Parathyroid adenoma (tissue), 2 donors: ENCODE measurements around the gene BHLHA15.

Source experiments
- H2AFZ ChIP-seq: fragments of 300-600 bp; sonication (generic); one replicate; pipeline ENCODE4 v1.7.0; 2017; ENCODE audit warnings: antibody characterized with exemption, mild to moderate bottlenecking
- H3K27ac ChIP-seq: fragments of 300-600 bp; sonication (generic); one replicate; pipeline ENCODE4 v1.7.0; 2017
- H3K27me3 ChIP-seq: fragments of 300-600 bp; sonication (generic); one replicate; pipeline ENCODE4 v1.7.0; 2017; ENCODE audit warnings: low read length; ENCODE audit not compliant: control insufficient read depth, insufficient read depth
- H3K36me3 ChIP-seq: fragments of 300-600 bp; sonication (generic); one replicate; pipeline ENCODE4 v1.7.0; 2017; ENCODE audit warnings: low read length; ENCODE audit not compliant: control insufficient read depth, insufficient read depth
- H3K4me1 ChIP-seq: fragments of 300-600 bp; sonication (generic); one replicate; pipeline ENCODE4 v1.7.0; 2017; ENCODE audit warnings: control low read depth
- H3K4me2 ChIP-seq: fragments of 300-600 bp; sonication (generic); one replicate; pipeline ENCODE4 v1.7.0; 2017; ENCODE audit warnings: low read length
- H3K4me3 ChIP-seq: fragments of 300-600 bp; sonication (generic); one replicate; pipeline ENCODE4 v1.7.0; 2017; ENCODE audit warnings: low read depth, low read length
- H3K79me2 ChIP-seq: fragments of 300-600 bp; sonication (generic); one replicate; pipeline ENCODE4 v1.7.0; 2017; ENCODE audit warnings: control low read depth
- H3K9ac ChIP-seq: fragments of 300-600 bp; sonication (generic); one replicate; pipeline ENCODE4 v1.7.0; 2017; ENCODE audit warnings: mild to moderate bottlenecking
- H3K9me3 ChIP-seq: fragments of 300-600 bp; sonication (generic); one replicate; pipeline ENCODE4 v1.7.0; 2017; ENCODE audit warnings: low read length; ENCODE audit not compliant: control insufficient read depth
- TF ChIP-seq, protein P1 (sequence below): fragments of 300-600 bp; sonication (generic); IDR thresholded peaks from one replicate; pipeline ENCODE4 v1.7.0; 2017; ENCODE audit warnings: antibody characterized with exemption, mild to moderate bottlenecking
- donor health status: primary hyperparathyroidism.

Gene BHLHA15

DNA sequence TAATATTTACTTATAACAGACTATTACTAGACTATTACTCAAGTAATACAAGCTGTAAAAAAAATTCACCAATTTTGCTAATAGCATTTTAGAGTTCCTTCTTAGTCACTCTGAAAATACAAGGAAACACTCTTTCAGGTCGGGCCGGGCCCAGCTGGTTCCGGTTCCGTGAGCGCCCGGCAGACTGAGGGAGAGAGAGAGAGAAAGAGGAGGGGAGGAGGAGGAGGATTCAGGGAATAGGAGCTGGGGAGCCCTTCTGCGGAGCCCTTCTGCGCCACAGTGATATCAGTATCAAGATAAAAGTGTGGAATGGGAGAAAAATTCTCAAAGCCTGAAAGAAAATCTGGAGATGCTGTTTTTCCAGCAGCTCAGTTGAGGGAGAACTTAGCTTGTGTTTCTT lies 30.5 kb upstream of the BHLHA15 start:
- Histone ChIP-seq H3K27me3 (no peaks in the 10 kb centered on the region), H2AFZ (no peak overlapping the region), H3K4me2 (no peak overlapping the region), H3K4me3 (no peak overlapping the region), H3K9me3 (no peaks in the 10 kb centered on the region), H3K4me1 (no peaks in the 10 kb centered on the region), H3K36me3 (no peaks in the 10 kb centered on the region), H3K9ac (no peak overlapping the region), H3K27ac (no peak overlapping the region), H3K79me2 (peaks cover 5% of the 10 kb centered on the region)
- TF ChIP-seq, protein P1, sequence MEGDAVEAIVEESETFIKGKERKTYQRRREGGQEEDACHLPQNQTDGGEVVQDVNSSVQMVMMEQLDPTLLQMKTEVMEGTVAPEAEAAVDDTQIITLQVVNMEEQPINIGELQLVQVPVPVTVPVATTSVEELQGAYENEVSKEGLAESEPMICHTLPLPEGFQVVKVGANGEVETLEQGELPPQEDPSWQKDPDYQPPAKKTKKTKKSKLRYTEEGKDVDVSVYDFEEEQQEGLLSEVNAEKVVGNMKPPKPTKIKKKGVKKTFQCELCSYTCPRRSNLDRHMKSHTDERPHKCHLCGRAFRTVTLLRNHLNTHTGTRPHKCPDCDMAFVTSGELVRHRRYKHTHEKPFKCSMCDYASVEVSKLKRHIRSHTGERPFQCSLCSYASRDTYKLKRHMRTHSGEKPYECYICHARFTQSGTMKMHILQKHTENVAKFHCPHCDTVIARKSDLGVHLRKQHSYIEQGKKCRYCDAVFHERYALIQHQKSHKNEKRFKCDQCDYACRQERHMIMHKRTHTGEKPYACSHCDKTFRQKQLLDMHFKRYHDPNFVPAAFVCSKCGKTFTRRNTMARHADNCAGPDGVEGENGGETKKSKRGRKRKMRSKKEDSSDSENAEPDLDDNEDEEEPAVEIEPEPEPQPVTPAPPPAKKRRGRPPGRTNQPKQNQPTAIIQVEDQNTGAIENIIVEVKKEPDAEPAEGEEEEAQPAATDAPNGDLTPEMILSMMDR: no peak

DNA sequence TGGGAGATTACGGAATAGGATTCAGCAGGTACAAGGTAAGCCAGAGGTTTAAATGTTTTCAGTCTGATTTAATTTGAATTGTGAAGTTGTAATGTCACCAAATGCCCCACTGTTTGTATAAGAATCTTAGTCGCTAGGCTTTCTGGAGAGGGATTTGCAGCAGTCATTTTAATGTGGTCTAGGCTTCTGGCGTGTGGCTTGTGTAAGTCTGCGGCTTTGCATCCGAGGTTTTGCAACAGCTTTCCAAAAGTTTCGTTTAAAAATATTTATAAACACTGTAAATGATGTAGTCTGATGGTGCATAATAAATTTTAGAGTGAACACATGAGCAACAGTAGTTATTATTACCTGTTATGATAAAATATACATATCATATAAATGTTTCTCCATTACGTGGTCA lies 26.1 kb upstream of the BHLHA15 start:
- no peak overlapping the region for H3K27ac ChIP-seq
- H3K36me3 ChIP-seq: no peaks in the 10 kb centered on the region
- H3K9ac ChIP-seq: no peak overlapping the region
- no peaks in the 10 kb centered on the region for H3K4me1 ChIP-seq
- H3K4me3 ChIP-seq: no peak overlapping the region
- TF ChIP-seq, protein P1: no peak
- H3K9me3 ChIP-seq: no peaks in the 10 kb centered on the region
- H2AFZ ChIP-seq: no peak overlapping the region
- peaks cover 9% of the 10 kb centered on the region for H3K79me2 ChIP-seq
- no peak overlapping the region for H3K4me2 ChIP-seq
- H3K27me3 ChIP-seq: no peaks in the 10 kb centered on the region

DNA sequence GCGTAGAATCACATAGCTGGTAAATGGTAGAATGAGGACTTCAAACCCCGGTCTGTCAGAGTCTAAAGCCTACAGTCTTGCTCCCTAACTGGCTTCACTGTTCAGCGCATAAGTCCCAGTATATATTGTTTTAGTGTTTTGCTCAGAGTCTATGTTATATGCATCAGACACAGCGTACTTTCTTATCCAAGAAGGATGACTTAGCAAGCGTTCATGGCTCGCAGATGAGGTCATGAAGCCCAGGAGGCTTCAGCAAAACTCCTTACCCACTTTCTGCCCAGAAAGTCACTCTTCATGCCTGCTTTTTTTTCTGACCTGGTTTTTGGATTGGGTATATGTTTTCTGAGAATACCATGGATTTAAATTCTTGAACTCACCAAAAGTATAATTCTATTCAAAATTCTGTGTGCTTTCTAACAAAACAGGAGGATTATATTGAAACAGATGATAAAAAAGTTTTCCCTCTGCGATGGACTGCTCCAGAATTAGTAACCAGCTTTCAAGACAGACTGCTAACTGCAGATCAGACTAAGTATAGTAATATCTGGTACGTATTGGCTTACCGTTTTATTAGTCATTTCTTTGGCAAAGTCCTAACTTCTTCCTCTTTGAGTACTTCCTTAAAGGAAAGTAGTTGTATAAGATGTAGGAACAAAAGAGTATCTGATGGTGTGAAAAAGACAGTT lies 24.6 kb upstream of the BHLHA15 start:
- Histone ChIP-seq H3K4me3 (no peak overlapping the region), H3K27me3 (no peaks in the 10 kb centered on the region), H3K9ac (no peak overlapping the region), H3K4me1 (no peaks in the 10 kb centered on the region), H3K4me2 (no peak overlapping the region), H3K36me3 (no peaks in the 10 kb centered on the region), H2AFZ (no peak overlapping the region), H3K79me2 (peaks cover 9% of the 10 kb centered on the region), H3K27ac (no peak overlapping the region), H3K9me3 (no peaks in the 10 kb centered on the region)
- TF ChIP-seq, protein P1: no peak

DNA sequence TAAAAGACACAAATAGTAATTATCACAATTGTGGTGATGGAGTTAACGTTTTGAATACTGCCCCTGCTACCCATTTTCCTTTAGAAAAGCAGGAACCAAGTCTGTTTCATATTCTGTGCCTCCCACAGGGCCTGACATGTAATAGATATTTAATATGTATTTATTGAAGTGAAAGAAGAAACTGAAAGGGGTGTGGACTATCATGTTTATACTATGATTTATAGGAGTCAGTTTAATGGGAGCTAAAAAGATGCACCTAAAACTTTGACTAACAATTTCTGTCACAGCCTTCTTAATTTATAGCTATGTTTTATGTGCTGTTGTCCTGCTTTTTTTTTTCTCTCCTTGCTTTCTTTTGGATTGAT lies 24.1 kb upstream of the BHLHA15 start:
- Histone ChIP-seq H2AFZ (no peak overlapping the region), H3K79me2 (peaks cover 9% of the 10 kb centered on the region), H3K9me3 (no peaks in the 10 kb centered on the region), H3K27ac (no peak overlapping the region), H3K4me1 (no peaks in the 10 kb centered on the region), H3K9ac (no peak overlapping the region), H3K4me2 (no peak overlapping the region), H3K36me3 (no peaks in the 10 kb centered on the region), H3K4me3 (no peak overlapping the region), H3K27me3 (no peaks in the 10 kb centered on the region)
- TF ChIP-seq, protein P1: no peak

DNA sequence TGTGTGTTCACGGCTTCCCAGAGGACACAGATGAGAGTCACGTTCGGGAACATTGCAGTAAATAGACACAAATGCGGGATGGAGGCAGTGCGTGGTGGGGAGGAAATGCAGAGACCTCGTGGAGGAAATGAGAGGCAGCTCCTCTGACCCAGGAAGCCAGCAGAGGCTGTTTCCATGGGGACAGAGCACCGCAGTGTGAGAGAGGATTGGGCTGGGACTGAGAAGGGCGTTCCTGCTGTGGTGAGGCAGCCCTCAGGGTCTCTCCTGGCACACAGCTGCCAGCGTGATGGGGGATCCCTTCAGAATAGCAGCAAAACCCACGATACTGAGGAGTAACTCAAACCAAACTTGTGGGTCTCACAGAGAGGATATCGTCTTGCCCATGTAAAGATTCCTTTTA lies 21.7 kb upstream of the BHLHA15 start:
- Histone ChIP-seq H3K79me2 (peaks cover 14% of the 10 kb centered on the region), H3K4me3 (no peak overlapping the region), H3K9me3 (no peaks in the 10 kb centered on the region), H3K4me1 (no peaks in the 10 kb centered on the region), H3K27me3 (no peaks in the 10 kb centered on the region), H2AFZ (no peak overlapping the region), H3K9ac (no peak overlapping the region), H3K36me3 (no peaks in the 10 kb centered on the region), H3K27ac (no peak overlapping the region), H3K4me2 (no peak overlapping the region)
- TF ChIP-seq, protein P1: no peak
